Raji (cell line): ENCODE results near the gene FAM3A.

ENCODE experiments used
- POLR2A ChIP-seq: IDR thresholded peaks from 2 replicates; pipeline ENCODE4 v1.6.1; 2011; ENCODE audit warnings: low read depth, low read length, control low read depth; ENCODE audit not compliant: insufficient read depth

Gene FAM3A

DNA sequence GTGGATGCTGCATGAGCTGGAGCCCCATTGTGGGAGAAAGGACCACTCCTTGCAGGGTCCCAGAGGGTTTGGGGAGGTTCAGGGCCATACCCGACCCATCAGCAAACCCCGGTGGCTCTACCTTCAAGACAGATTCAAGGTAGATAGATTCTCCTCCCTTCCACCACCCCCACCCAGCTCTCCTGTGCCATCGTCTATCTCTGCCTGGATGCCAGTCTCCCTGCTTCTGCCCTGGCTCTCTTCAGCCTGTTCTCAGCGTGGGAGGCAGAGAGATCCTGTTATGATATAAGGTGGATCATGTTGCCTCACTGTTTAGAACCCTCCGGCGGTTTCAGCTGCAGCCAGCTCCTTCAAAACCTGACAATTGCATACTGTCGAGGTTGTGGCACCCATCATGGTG is 42.3 kb downstream of the FAM3A start:
- TF ChIP-seq POLR2A, result no peak

DNA sequence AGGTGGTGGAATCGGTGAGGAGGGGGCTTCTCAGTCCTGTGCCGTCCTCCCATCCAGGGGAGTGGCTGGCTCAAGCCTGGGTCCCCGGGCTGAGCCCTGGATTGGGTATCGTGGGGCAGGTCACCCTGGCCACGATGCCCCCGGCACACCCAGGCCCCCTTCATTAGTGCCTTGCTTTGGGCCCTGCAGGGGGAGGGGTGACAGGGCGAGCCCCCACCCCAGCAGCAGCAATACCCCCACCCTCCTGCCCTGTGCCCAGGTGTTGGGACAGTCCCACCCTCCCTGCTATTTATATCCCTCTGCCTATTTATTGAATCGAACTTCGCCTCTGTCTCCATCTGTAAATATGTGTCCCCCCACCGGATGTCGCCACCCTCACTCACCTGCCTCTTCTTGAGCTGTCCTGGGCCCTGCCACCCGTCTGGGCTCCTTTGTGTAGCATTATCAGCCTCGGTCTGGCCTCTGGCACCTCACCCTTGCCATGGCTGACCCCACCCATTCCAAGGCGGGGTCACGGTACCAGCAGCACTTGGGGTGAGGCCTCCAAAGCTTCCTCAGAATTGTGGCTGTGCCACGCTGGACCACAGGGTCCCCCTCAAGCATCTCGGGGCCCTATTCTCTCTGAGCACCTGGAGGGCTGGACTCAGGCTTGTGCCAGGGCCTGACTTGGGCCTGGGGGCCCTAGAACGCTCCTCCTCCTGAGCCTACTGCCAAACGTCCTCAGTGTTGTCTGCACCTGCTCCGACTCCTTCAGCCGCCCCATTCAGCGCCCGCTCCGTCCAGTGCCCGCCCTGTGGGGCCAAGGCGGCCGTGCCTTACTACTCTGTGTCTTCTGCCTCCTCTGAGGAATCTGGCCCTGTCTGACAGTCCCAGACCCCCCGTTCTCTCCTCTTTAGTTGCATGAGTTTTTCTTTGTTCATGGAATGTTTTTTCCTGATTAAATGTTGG is 43.1 kb downstream of the FAM3A start:
- TF ChIP-seq POLR2A, result no peak

DNA sequence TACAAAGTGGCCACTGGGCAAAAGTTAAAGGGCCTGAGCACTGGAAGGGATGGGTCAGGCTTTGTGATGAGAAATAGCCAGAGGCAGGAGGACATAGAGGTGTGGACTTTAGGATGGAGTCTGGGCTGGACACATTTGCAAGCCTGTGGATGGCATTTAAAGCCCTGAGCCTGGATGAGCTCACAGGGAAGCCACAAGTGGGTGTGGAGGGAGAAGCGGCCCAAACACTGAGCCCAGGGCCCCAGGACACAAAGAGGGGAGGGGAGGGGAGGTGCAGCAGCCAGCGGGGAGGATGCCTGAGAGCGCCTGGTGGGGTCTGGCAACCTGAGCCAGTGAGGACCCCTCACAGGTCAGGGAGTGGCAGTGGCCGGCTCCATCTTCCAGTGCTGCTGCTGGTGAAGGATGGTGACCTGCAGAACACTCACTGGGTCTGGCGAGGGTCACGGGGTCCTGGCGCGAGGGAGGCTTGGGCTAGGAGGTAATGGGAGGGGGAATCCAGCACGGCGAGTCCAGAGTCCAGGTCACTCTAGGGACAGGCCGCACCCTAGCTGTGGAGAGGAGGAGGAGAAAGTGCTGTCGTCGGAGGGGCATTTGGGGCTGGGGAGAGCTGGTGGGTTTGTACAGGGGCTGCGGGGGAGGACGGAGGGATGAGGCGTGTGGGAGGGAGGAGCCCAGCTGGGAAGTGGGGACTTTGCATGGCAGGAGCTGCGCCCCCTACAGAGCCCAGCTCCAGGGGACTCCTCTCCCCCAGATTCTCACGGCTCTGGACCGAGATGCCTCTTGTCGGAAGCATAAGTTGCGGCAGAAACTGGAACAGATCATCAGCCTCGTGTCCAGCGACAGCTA is 44.0 kb downstream of the FAM3A start:
- TF ChIP-seq POLR2A, result no peak

DNA sequence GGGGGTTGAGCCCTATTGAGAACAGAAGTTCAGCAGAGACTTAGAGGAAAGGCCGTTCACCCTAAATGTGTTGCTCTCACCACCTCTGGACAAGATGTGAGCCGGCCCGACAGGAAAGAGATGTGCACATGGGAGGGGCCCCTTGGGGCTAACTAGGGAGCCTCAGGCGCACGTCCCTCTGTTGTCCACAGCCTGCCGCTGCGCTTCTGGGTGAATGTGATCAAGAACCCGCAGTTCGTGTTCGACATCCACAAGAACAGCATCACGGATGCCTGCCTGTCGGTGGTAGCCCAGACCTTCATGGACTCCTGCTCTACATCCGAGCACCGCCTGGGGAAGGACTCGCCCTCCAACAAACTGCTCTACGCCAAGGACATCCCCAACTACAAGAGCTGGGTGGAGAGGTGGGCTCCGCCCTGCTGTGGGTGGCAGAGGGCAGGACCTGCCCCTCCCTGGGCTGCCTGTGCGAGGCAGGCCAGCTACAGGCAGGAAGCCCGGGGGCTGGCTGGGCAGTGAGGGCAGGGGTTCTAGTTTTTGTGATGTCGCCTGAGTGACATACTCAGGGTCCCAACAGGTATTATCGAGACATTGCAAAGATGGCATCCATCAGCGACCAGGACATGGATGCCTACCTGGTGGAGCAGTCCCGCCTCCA is 45.0 kb downstream of the FAM3A start:
- TF ChIP-seq POLR2A, result no peak

DNA sequence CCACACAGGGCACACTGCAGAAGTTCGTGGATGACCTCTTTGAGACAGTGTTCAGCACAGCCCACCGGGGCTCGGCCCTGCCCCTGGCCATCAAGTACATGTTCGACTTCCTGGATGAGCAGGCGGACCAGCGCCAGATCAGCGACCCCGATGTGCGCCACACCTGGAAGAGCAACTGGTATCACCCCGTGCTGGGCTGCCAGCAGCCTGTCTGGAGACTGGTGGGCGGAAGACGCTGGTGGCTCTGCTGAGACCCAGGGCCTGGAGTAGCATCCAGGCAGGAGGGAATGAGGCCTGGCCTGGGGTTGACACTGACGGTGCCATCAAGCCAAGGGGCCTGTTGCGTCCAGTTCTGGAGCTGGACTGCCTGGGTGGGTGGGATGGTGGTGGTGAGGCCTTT is 45.6 kb downstream of the FAM3A start:
- no peak for TF ChIP-seq POLR2A

DNA sequence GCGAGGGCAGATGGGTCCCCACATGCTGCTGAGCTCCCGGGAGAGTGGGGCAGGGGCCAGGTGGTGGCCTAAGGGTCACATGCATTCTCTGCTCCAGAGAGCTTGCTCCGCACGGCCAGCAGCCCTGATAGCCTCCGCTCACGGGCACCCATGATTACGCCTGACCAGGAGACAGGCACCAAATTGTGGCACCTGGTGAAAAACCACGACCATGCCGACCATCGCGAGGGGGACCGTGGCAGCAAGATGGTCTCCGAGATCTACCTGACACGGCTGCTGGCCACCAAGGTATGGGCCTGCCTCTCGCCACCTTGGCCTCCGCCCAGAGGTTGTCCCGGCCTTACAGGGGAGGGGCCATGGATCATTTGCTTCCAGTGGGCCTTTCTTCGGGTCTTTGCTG is 46.2 kb downstream of the FAM3A start:
- no peak for TF ChIP-seq POLR2A

DNA sequence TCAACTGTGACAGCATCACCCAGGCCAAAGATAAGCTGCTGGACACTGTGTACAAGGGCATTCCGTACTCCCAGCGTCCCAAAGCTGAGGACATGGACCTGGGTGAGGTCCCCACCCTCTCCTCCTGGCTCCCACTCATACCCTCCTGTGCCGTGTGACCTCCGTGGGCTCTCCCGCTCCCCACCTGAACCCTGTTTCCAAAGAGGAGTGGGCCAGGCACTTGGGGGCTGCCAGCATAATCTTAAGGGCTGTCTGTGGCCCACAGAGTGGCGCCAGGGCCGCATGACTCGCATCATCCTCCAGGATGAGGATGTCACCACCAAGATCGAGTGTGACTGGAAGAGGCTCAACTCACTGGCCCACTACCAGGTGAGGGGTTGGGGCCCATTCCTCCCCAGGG is 46.9 kb downstream of the FAM3A start:
- no peak for TF ChIP-seq POLR2A

DNA sequence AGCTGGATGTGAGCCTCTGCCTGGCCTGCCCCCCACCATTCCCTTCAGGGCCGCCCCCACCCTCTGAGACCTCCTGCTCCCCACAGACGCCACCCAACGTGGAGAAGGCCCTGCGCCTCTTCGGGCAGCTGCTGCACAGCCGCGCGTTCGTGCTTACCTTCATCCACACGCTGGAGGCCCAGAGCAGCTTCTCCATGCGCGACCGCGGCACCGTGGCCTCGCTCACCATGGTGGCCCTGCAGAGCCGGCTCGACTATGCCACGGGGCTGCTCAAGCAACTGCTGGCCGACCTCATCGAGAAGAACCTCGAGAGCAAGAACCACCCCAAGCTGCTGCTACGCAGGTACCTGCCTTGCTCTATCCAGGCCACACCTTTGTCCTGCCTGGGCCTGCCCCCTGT is 47.8 kb downstream of the FAM3A start:
- no peak for TF ChIP-seq POLR2A

DNA sequence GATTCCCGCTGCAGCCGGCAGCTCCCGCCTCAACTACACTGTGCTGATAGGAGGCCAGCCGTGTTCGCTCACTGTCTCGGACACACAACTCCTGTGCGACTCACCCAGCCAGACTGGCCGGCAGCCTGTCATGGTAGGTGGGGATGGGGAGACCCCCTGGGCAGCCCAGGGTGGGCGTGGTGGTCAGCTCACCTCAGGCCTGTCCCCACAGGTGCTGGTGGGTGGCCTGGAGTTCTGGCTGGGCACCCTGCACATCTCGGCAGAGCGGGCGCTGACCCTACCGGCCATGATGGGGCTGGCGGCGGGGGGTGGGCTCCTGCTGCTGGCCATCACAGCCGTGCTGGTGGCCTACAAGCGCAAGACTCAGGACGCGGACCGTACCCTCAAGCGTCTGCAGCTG is 48.5 kb downstream of the FAM3A start:
- TF ChIP-seq POLR2A, result no peak

DNA sequence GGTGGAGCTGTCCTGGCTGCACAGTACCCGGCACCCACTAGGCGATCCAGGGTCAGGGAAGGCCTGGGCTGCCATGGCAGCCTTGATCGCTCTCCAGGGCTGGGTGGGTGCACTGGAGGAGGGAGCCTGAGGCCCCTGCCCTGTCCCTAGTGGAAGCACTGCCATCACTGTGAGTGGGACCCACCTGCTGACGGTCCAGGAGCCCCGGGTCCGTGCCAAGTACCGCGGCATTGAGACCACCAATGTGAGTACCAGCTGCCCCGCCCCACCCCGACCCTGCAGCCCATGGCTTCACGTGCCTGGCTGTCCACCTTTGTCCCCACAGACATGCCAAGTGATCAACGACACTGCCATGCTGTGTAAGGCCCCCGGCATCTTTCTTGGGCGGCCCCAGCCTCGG is 49.1 kb downstream of the FAM3A start:
- TF ChIP-seq POLR2A, result no peak

DNA sequence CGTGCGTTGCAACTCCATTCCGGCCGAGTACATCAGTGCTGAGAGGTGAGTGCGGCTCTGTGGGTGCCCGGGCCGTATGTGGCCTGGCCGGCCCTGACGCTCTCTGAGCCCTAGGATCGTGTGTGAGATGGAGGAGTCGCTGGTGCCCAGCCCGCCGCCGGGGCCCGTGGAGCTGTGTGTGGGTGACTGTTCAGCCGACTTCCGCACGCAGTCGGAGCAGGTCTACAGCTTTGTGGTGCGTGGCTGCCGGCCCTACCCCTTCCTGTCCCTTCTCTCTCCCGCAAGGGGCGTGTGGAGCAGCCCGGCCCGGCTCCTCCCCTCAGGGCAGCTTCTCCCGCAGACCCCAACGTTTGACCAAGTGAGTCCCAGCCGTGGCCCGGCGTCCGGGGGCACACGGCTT is 50.0 kb downstream of the FAM3A start:
- no peak for TF ChIP-seq POLR2A

DNA sequence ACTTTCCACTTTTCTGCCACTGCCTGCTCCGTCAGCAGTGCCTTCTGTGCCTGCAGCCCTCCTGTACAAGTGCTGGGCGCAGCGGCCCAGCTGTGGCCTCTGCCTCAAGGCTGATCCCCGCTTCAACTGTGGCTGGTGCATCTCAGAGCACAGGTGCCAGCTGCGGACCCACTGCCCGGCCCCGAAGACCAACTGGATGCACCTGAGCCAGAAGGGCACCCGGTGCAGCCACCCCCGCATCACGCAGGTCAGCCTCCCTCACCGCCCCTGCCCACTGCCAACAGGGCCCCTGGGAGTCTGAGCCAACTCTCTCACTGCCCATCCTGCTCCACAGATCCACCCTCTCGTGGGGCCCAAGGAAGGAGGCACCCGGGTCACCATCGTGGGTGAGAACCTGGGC is 50.4 kb downstream of the FAM3A start:
- TF ChIP-seq POLR2A, result no peak

DNA sequence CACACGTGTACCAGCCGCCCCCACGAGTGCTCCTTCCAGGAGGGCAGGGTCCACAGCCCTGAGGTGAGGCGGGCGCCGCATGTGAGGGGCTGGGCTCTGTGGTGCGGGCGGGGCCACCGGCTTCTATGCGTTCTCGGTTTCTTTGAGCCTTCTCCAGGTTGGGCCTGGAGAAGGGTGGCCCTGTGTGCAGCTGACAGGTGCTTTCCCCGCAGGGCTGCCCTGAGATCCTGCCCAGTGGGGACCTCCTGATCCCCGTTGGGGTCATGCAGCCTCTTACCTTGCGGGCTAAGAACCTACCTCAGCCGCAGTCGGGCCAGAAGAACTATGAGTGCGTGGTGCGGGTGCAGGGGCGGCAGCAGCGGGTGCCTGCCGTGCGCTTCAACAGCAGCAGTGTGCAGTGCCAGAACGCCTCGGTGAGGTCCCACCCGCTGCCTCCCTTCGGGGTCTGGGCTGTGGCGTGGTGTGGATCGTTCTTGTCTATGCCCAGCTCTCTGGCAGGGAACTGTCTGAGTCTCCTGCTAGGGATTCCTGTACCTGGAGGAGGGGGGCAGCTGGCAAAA is 51.1 kb downstream of the FAM3A start:
- no peak for TF ChIP-seq POLR2A

DNA sequence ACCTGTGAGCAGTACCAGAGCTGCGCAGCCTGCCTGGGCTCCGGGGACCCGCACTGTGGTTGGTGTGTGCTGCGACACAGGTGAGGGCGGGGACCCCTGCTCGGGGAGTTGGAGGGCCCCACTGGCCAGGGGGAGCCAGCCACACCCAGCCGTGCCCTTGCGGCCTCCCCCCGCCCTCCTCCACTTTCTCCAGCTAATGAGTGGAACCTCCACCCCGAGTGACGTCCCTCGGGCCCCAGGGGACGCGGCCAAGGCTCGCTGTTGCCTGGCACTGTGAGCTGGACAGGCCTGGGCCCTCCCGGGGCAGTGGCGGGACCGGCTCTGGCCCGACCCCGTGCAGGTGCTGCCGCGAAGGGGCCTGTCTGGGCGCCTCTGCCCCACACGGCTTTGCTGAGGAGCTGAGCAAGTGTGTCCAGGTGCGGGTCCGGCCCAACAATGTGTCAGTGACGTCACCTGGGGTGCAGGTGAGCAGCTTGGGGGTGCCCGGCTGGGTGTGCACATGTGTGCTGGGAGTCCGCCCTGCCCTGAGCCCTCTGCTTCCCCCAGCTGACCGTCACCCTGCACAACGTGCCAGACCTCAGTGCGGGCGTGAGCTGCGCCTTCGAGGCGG is 52.3 kb downstream of the FAM3A start:
- no peak for TF ChIP-seq POLR2A

DNA sequence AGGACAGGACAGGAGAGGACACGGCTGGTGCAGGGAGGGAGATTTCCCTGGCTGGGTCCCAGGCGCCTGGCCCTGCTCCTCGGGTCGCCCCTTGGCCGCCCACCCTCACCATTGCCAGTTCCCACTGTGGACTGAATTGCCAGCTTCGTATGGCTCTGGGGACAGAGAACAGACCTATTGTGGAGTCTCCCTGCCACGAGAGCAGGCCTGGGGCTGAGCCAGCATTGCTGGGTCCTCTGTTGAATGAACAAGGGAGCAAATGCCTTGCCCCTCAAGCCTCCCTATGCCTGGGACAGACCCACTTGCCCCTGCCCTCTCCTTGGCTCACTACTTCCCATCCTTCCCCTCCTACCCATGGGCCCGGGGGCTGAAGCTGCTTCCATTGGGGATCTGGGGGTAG is 53.6 kb downstream of the FAM3A start:
- TF ChIP-seq POLR2A, result no peak
